Measurements from ENCODE around the gene BMP7. TPM values are rescaled to one million over a fixed set of nuclear protein-coding genes. Genes with fewer than 3 reads are reported as not detected.
A peak's percentile ranks its signal among the peaks of the same experiment; 100 is the strongest.

The BMP7 gene
- total and polyA plus RNA-seq, 2 of the 8 experiments (the other 6 are each of a cell fraction or from before 2014, with no cell fraction given), result 9.2 to 14.7 TPM

GRCh38 chr20:57198132-57199072, 68.0 kb downstream of the BMP7 start (continued):
- TF ChIP-seq, protein P1, sequence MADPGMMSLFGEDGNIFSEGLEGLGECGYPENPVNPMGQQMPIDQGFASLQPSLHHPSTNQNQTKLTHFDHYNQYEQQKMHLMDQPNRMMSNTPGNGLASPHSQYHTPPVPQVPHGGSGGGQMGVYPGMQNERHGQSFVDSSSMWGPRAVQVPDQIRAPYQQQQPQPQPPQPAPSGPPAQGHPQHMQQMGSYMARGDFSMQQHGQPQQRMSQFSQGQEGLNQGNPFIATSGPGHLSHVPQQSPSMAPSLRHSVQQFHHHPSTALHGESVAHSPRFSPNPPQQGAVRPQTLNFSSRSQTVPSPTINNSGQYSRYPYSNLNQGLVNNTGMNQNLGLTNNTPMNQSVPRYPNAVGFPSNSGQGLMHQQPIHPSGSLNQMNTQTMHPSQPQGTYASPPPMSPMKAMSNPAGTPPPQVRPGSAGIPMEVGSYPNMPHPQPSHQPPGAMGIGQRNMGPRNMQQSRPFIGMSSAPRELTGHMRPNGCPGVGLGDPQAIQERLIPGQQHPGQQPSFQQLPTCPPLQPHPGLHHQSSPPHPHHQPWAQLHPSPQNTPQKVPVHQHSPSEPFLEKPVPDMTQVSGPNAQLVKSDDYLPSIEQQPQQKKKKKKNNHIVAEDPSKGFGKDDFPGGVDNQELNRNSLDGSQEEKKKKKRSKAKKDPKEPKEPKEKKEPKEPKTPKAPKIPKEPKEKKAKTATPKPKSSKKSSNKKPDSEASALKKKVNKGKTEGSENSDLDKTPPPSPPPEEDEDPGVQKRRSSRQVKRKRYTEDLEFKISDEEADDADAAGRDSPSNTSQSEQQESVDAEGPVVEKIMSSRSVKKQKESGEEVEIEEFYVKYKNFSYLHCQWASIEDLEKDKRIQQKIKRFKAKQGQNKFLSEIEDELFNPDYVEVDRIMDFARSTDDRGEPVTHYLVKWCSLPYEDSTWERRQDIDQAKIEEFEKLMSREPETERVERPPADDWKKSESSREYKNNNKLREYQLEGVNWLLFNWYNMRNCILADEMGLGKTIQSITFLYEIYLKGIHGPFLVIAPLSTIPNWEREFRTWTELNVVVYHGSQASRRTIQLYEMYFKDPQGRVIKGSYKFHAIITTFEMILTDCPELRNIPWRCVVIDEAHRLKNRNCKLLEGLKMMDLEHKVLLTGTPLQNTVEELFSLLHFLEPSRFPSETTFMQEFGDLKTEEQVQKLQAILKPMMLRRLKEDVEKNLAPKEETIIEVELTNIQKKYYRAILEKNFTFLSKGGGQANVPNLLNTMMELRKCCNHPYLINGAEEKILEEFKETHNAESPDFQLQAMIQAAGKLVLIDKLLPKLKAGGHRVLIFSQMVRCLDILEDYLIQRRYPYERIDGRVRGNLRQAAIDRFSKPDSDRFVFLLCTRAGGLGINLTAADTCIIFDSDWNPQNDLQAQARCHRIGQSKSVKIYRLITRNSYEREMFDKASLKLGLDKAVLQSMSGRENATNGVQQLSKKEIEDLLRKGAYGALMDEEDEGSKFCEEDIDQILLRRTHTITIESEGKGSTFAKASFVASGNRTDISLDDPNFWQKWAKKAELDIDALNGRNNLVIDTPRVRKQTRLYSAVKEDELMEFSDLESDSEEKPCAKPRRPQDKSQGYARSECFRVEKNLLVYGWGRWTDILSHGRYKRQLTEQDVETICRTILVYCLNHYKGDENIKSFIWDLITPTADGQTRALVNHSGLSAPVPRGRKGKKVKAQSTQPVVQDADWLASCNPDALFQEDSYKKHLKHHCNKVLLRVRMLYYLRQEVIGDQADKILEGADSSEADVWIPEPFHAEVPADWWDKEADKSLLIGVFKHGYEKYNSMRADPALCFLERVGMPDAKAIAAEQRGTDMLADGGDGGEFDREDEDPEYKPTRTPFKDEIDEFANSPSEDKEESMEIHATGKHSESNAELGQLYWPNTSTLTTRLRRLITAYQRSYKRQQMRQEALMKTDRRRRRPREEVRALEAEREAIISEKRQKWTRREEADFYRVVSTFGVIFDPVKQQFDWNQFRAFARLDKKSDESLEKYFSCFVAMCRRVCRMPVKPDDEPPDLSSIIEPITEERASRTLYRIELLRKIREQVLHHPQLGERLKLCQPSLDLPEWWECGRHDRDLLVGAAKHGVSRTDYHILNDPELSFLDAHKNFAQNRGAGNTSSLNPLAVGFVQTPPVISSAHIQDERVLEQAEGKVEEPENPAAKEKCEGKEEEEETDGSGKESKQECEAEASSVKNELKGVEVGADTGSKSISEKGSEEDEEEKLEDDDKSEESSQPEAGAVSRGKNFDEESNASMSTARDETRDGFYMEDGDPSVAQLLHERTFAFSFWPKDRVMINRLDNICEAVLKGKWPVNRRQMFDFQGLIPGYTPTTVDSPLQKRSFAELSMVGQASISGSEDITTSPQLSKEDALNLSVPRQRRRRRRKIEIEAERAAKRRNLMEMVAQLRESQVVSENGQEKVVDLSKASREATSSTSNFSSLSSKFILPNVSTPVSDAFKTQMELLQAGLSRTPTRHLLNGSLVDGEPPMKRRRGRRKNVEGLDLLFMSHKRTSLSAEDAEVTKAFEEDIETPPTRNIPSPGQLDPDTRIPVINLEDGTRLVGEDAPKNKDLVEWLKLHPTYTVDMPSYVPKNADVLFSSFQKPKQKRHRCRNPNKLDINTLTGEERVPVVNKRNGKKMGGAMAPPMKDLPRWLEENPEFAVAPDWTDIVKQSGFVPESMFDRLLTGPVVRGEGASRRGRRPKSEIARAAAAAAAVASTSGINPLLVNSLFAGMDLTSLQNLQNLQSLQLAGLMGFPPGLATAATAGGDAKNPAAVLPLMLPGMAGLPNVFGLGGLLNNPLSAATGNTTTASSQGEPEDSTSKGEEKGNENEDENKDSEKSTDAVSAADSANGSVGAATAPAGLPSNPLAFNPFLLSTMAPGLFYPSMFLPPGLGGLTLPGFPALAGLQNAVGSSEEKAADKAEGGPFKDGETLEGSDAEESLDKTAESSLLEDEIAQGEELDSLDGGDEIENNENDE (IDR thresholded peaks at IDR 0.05; ENCODE audit: insufficient replicate concordance, low read length), result no peak
- peak; percentile 92 for TF ChIP-seq EGR1 (IDR thresholded peaks at IDR 0.05; ENCODE audit: borderline replicate concordance, low read depth, low read length)
- TF ChIP-seq HDAC2 (IDR thresholded peaks at IDR 0.05; ENCODE audit: borderline replicate concordance in 1 of 2, low read depth in 2 of 2, low read length in 2 of 2), result peak in 1 of 2 experiments; percentile 64; a peak in 1 of 4 replicates
- no peak for TF ChIP-seq SAP30 (IDR thresholded peaks at IDR 0.05; ENCODE audit: insufficient read depth, insufficient replicate concordance, low read length)
- TF ChIP-seq CEBPB (IDR thresholded peaks at IDR 0.05; ENCODE audit: low read depth, low read length), result no peak
- TF ChIP-seq JUND (IDR thresholded peaks at IDR 0.05; ENCODE audit: low read length), result no peak
- no peak for TF ChIP-seq CBX5 (IDR thresholded peaks at IDR 0.05; ENCODE audit: low read depth, low read length)
- TF ChIP-seq TEAD4 (IDR thresholded peaks at IDR 0.05; ENCODE audit: low read depth, low read length), result peak; percentile 74
- TF ChIP-seq SP1 (IDR thresholded peaks at IDR 0.05; ENCODE audit: low read depth, low read length), result 0 out of 2 replicates have a peak, but pooled peaks have one; percentile 22

All from H1 (cell line).